ENCODE measurements around the gene YAP1. TPM values are rescaled to one million over a fixed set of nuclear protein-coding genes. Genes with fewer than 3 reads are reported as not detected.

Gene YAP1
- total and polyA plus RNA-seq, 4 donors: 3.7 to 65.6 (median 18.3) TPM

DNA sequence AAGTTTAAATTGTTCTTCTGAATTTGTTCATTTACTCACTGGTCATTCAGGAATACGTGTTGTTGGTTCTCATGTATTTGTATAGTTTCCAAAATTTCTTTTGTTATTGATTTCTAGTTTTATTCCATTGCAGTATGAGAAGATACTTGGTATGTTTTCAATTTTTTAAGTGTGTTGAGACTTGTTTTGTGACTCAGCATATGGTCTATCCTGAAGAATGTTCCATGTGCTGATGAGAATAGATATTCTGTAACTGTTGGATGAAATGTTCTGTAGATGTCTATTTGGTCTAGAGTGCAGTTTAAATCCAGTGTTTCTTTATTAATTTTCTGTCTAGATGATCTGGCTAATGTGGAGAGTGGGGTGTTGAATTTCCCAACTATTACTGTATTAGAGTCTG is 39.5 kb upstream of the YAP1 start:
- H3K9me3 ChIP-seq (ENCODE audit: control insufficient read depth in 4 of 4, low read length in 3 of 4): peaks cover 0 to 16% (median 3%) of the 10 kb centered on the region in 4 donors
- no peak for DNase-seq (ENCODE audit: low spot score)
- H3K27me3 ChIP-seq (ENCODE audit: control insufficient read depth in 4 of 4, insufficient read depth in 4 of 4, low read length in 3 of 4): no peaks in the 10 kb centered on the region
- no peak overlapping the region for H3K4me3 ChIP-seq (ENCODE audit: low read depth in 1 of 3, low read length in 3 of 3)
- TF ChIP-seq HNF4G (IDR thresholded peaks at IDR 0.05) (no peak), CTCF (IDR thresholded peaks at IDR 0.05; ENCODE audit: low read depth, low read length, missing input control) (no peak), YY1 (IDR thresholded peaks at IDR 0.05) (no peak), SP1 (IDR thresholded peaks at IDR 0.05) (no peak), JUND (IDR thresholded peaks at IDR 0.05) (no peak), HNF4A (conservative IDR thresholded peaks at IDR 0.05) (no peak), GABPA (IDR thresholded peaks at IDR 0.05 in 1 of 2, conservative IDR thresholded peaks at IDR 0.05 in 1 of 2) (no peak), RAD21 (IDR thresholded peaks at IDR 0.05) (no peak), FOXA2 (IDR thresholded peaks at IDR 0.05) (no peak), RXRA (IDR thresholded peaks at IDR 0.05) (no peak), ZBTB33 (IDR thresholded peaks at IDR 0.05) (no peak), FOXA1 (IDR thresholded peaks at IDR 0.05) (no peak), TAF1 (conservative IDR thresholded peaks at IDR 0.05) (no peak)
- TF ChIP-seq, protein P1, sequence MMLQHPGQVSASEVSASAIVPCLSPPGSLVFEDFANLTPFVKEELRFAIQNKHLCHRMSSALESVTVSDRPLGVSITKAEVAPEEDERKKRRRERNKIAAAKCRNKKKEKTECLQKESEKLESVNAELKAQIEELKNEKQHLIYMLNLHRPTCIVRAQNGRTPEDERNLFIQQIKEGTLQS (IDR thresholded peaks at IDR 0.05): no peak
- TF ChIP-seq, protein P2, sequence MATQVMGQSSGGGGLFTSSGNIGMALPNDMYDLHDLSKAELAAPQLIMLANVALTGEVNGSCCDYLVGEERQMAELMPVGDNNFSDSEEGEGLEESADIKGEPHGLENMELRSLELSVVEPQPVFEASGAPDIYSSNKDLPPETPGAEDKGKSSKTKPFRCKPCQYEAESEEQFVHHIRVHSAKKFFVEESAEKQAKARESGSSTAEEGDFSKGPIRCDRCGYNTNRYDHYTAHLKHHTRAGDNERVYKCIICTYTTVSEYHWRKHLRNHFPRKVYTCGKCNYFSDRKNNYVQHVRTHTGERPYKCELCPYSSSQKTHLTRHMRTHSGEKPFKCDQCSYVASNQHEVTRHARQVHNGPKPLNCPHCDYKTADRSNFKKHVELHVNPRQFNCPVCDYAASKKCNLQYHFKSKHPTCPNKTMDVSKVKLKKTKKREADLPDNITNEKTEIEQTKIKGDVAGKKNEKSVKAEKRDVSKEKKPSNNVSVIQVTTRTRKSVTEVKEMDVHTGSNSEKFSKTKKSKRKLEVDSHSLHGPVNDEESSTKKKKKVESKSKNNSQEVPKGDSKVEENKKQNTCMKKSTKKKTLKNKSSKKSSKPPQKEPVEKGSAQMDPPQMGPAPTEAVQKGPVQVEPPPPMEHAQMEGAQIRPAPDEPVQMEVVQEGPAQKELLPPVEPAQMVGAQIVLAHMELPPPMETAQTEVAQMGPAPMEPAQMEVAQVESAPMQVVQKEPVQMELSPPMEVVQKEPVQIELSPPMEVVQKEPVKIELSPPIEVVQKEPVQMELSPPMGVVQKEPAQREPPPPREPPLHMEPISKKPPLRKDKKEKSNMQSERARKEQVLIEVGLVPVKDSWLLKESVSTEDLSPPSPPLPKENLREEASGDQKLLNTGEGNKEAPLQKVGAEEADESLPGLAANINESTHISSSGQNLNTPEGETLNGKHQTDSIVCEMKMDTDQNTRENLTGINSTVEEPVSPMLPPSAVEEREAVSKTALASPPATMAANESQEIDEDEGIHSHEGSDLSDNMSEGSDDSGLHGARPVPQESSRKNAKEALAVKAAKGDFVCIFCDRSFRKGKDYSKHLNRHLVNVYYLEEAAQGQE (IDR thresholded peaks at IDR 0.05): no peak
- WGBS: 40% methylated on average over 1 of the region's 1 CpG
- no peak overlapping the region for H3K9ac ChIP-seq (ENCODE audit: low read depth in 1 of 2, low read length in 2 of 2)
- H3K27ac ChIP-seq (ENCODE audit: low read depth in 1 of 2, low read length in 2 of 2): no peak overlapping the region
- H3K36me3 ChIP-seq (ENCODE audit: control insufficient read depth in 4 of 4, insufficient read depth in 3 of 4, low read depth in 1 of 4, low read length in 3 of 4): no peaks in the 10 kb centered on the region
- no peaks in the 10 kb centered on the region for H3K4me1 ChIP-seq (ENCODE audit: control insufficient read depth in 4 of 4, insufficient read depth in 4 of 4, low read length in 3 of 4)

All from liver (tissue), 9 donors.